ENCODE data around the gene RTF2.

RTF2 gene

GRCh38 chr20:56439771-56440291 is 28.6 kb upstream of the RTF2 start:
- DNase-seq (ENCODE audit: low read depth) = no peak

GRCh38 chr20:56440346-56441007 is 27.9 kb upstream of the RTF2 start:
- DNase-seq (ENCODE audit: low read depth) = peak; percentile 25

- no peak for DNase-seq (ENCODE audit: low read depth)
These were observed 25.8 kb upstream of the RTF2 start for GRCh38 chr20:56442389-56443365.

- no peak for DNase-seq (ENCODE audit: low read depth)
These were observed 24.5 kb upstream of the RTF2 start for GRCh38 chr20:56443654-56444540.

DNA sequence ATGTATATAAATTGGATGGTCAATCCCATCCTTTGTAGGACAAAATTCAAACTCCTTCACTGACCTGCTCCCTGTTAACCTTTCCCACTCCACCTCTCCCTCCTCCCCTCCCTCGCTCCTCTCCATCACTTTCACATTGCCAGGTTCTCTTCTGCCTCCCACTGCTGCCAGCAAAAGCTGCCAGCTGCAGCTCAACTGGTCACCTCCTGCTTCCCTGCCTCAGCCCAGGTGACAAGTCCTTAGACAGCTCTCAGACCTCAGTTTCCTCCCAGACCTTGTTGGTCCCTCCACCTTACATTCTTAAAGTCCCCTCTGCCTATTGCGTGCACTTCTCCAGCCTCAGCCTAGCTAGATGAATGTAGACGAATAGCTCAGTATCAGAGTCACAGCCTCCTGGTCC is 23.3 kb upstream of the RTF2 start:
- no peak for DNase-seq (ENCODE audit: low read depth)

DNA sequence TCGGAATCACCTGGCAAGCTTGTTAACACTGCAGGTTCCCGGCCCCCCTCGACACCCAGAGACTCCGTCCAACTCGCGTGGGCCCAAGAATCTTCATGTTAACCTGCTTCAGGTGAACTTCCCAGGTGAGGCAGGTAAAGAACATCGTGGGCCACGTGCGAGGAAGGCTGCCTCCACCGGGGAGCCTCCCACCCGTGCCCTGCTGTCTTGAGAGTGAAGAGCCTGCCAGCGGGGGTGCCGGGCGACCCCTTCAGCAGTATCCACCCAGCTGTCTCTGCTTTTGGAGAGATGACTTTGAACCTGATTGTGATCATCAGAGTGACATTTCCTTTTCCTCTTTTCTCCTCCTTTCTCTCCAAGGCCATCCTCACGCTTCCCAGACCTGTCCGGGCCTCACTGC is 22.9 kb upstream of the RTF2 start:
- DNase-seq (ENCODE audit: low read depth) = no peak

DNA sequence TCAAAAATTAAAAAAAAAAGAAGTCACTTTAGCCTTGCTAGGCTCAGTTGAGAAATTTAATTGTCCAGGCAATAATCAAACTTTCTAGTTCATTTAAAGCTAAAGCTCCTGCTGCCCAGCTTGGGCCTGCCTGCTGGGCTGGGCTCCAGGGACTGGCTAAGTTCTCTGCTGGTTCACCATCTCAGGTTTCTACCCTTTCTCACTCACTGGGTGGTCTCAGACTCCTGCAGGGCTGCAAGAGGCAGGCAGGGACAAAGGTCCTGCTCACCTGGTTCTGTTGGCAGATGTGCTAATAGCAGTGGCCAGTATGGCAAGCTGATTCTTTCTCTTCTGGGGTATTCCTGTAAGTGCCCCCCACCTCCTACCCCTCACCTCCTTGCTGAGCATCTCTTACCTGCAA is 21.2 kb upstream of the RTF2 start:
- no peak for DNase-seq (ENCODE audit: low read depth)

- no peak for DNase-seq (ENCODE audit: low read depth)
These were observed 19.0 kb upstream of the RTF2 start for GRCh38 chr20:56449459-56449858.

GRCh38 chr20:56451056-56451765 is 17.2 kb upstream of the RTF2 start:
- DNase-seq (ENCODE audit: low read depth) = no peak

DNA sequence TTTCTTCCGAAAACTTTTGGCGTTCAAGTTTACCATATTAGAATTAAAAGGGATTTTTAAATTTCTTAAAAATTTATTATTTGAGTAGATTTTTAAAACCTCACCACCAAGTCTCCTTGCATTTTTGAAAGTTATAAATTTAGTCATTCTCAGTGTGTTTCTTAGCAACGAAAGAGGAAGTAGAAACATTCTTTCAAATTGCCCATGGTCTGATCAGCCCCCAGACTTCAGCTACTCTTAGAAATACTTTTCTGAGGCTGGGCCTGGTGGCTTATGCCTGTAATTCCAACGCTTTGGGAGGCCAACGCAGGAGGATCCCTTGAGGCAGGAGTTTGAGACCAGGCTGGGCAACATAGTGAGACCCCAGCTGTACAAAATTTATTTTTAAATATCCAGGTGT is 15.1 kb upstream of the RTF2 start:
- no peak for DNase-seq (ENCODE audit: low read depth)

GRCh38 chr20:56454754-56455153 is 13.7 kb upstream of the RTF2 start:
- no peak for DNase-seq (ENCODE audit: low read depth)

GRCh38 chr20:56458206-56458821 is 10.1 kb upstream of the RTF2 start:
- DNase-seq (ENCODE audit: low read depth) = no peak

DNA sequence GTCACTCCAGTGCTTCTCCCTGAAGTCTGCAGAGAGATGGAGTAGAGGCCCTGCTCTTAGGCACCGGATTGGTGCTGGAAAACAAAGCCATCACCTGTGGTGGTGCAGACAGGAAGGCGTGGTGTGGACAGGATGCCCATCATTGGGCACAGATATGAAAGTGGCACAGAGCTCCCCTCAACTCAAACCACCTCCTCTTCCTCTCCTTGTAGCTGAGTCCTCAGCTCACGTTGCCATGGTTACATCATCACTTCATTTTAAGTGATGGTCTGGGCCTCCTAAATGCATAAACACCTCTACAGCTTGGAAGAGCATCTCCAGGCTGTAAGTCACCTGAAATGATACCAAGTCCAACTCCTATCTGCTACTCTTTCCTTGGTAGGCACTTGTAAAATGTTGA is 8.0 kb upstream of the RTF2 start:
- DNase-seq (ENCODE audit: low read depth) = no peak

DNA sequence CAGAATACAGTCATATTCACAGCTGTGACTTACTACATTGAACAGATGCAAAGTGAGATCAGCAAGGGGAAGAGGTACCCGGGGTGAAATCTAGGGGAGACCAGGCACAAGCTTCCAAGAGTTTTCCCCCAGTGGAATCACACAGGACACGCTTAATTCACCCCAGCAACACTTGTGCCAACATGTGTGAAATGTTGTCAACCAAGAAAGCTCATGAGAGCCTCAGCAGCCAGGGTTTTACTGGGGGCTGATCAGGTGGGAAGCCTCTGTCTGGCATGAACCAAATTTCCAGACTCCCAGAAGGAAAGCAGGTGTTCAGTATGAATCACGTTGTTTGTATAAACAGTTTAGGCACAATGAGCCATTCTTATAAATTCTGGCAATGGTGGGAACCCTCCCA is 6.9 kb upstream of the RTF2 start:
- no peak for DNase-seq (ENCODE audit: low read depth)

DNA sequence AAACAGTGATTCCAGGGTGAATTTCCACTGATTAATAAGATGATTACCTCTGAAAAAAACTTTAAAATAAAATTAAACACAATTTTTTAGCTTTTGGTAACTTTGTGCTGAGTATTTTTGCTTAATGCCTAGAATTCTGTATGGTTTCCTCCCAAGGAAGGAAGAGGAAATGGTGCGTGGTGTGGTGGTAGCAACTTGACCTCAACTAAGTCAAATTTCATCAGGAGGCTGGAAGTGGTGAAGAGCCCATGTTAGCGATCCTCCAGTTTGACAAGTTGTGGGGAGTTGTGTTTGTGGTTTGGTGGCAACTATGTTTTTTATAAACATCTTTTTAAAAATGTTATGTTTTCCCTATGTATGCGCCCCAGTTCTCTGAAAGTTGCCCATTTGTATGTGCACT is 5.0 kb upstream of the RTF2 start:
- DNase-seq (ENCODE audit: low read depth) = no peak

GRCh38 chr20:56465997-56466396 is 2.4 kb upstream of the RTF2 start:
- no peak for DNase-seq (ENCODE audit: low read depth)

DNA sequence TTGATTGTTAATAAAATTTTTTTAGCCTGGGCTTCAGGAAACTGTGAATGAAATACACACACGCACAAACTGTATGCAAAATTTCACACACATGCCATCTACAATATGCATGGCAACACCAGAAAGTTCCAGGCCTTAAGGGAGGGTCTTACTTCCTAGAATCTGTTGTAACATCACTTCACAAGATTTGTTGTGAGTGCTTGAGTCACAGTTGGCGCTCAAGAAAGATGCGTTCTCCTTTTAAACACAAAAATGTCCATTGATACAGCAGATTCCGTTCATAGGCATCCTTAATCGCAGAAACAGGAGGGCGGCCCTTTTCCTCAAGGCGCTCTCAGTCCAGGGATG is 485 bp upstream of the RTF2 start:
- no peak for DNase-seq (ENCODE audit: low read depth)

GRCh38 chr20:56469077-56469449 is 636 bp downstream of the RTF2 start:
- no peak for DNase-seq (ENCODE audit: low read depth)

GRCh38 chr20:56483970-56484369 is 15.5 kb downstream of the RTF2 start:
- no peak for DNase-seq (ENCODE audit: low read depth)

DNA sequence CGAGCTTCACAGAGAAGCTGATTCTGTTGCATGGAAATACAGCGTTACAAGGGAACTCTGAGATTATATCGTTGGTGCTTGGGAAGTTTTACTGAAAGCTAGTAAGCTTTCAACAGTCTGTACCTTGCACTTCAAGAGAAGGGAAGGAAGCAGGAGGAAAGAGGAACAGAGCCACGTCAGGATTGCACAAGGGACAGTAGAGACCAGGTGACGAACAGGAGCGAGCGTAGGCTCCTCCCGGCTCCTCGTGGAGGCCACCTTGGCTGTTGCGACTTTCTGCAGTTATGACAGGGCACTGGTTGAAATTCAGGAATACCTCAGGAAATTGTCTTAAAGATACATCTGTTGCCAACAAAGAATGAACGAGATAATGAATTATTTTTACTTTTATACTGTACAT is 18.8 kb downstream of the RTF2 start:
- no peak for DNase-seq (ENCODE audit: low read depth)

DNA sequence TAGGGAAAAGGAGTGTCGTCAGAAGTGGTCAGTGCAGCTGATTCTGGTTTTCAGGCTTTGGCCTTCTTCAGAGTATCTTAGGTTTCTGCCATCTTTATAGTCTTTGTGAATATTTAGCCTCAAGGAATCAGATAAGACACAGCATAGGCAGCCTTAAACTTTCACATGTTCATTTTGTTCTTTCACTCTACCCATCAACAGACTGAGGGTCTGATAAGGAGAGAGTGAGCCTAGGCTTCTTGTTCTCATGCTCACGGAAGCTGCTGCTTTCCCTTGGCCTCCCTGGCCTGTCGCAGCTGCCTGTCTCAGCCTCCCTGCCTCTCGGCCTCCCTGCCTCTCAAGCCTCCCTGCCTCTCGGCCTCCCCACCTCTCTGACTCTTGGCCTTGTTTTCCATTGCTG is 20.1 kb downstream of the RTF2 start:
- DNase-seq (ENCODE audit: low read depth) = no peak

All from activated T-helper 9 cell treated with anti-CD3 and anti-CD28 coated beads, Interleukin-2, amount 50 U/mL, for 16 hours (primary cell).